Measurements from ENCODE around the gene SYF2.
"Not testable (repeated sequence)": the region's sequence is repeated elsewhere in the genome, so short reads cannot be mapped to it uniquely, and the experiment has no call there.

The SYF2 gene

GRCh38 chr1:25194054-25194453 lies 38.2 kb downstream of the SYF2 start:
- no peaks in the 10 kb centered on the region for H3K9me3 Mint-ChIP-seq
- H3K27me3 Mint-ChIP-seq (ENCODE audit: low read depth): peaks cover 69% of the 10 kb centered on the region
- no peaks in the 10 kb centered on the region for H3K36me3 Mint-ChIP-seq (ENCODE audit: low read depth)
- no peak overlapping the region for H3K4me3 Mint-ChIP-seq
- peak overlapping the region in 2 of 3 experiments; percentile 22 to 42 for H3K27ac Mint-ChIP-seq
- H3K4me1 Mint-ChIP-seq: peaks cover 23% of the 10 kb centered on the region
- TF ChIP-seq CTCF (IDR thresholded peaks at IDR 0.05; ENCODE audit: unreplicated experiment in 3 of 3): no peak

- H3K9me3 Mint-ChIP-seq: no peaks in the 10 kb centered on the region
- H3K27me3 Mint-ChIP-seq (ENCODE audit: low read depth): peaks cover 65% of the 10 kb centered on the region
- peaks cover 14% of the 10 kb centered on the region for H3K4me1 Mint-ChIP-seq
- no peak for TF ChIP-seq CTCF (IDR thresholded peaks at IDR 0.05; ENCODE audit: unreplicated experiment in 3 of 3)
- no peak overlapping the region for H3K4me3 Mint-ChIP-seq
- peak overlapping the region in 2 of 3 experiments; percentile 22 to 66 for H3K27ac Mint-ChIP-seq
- no peaks in the 10 kb centered on the region for H3K36me3 Mint-ChIP-seq (ENCODE audit: low read depth)
Observed at GRCh38 chr1:25193229-25193628, 39.1 kb downstream of the SYF2 start.

GRCh38 chr1:25192154-25192553 lies 40.1 kb downstream of the SYF2 start:
- Mint-ChIP-seq H3K4me1 (peaks cover 9% of the 10 kb centered on the region), H3K9me3 (no peaks in the 10 kb centered on the region), H3K4me3 (no peak overlapping the region), H3K36me3 (ENCODE audit: low read depth) (no peaks in the 10 kb centered on the region), H3K27me3 (ENCODE audit: low read depth) (peaks cover 60% of the 10 kb centered on the region), H3K27ac (no peak overlapping the region)
- no peak for TF ChIP-seq CTCF (IDR thresholded peaks at IDR 0.05; ENCODE audit: unreplicated experiment in 3 of 3)

GRCh38 chr1:25190260-25190659 lies 42.0 kb downstream of the SYF2 start:
- no peak overlapping the region for H3K4me3 Mint-ChIP-seq
- peaks cover 20% of the 10 kb centered on the region for H3K4me1 Mint-ChIP-seq
- no peak overlapping the region for H3K27ac Mint-ChIP-seq
- H3K36me3 Mint-ChIP-seq (ENCODE audit: low read depth): no peaks in the 10 kb centered on the region
- TF ChIP-seq CTCF (IDR thresholded peaks at IDR 0.05; ENCODE audit: unreplicated experiment in 3 of 3): no peak
- peaks cover 60% of the 10 kb centered on the region for H3K27me3 Mint-ChIP-seq (ENCODE audit: low read depth)
- no peaks in the 10 kb centered on the region for H3K9me3 Mint-ChIP-seq

- H3K36me3 Mint-ChIP-seq (ENCODE audit: low read depth); H3K27ac Mint-ChIP-seq; H3K9me3 Mint-ChIP-seq; H3K4me3 Mint-ChIP-seq: not testable (repeated sequence)
- H3K27me3 Mint-ChIP-seq (ENCODE audit: low read depth): peaks cover 52% of the 10 kb centered on the region
- H3K4me1 Mint-ChIP-seq: peaks cover 34% of the 10 kb centered on the region
Observed at GRCh38 chr1:25187904-25188303, 44.4 kb downstream of the SYF2 start.

GRCh38 chr1:25187077-25187476 lies 45.2 kb downstream of the SYF2 start:
- Mint-ChIP-seq H3K4me1 (peaks cover 39% of the 10 kb centered on the region), H3K4me3 (no peak overlapping the region), H3K27ac (peak overlapping the region in 2 of 3 experiments; percentile 51 to 86), H3K36me3 (ENCODE audit: low read depth) (no peaks in the 10 kb centered on the region), H3K27me3 (ENCODE audit: low read depth) (peaks cover 50% of the 10 kb centered on the region), H3K9me3 (no peaks in the 10 kb centered on the region)
- TF ChIP-seq CTCF (IDR thresholded peaks at IDR 0.05; ENCODE audit: unreplicated experiment in 3 of 3): no peak
